Brain microvascular endothelial cell (primary cell): ENCODE measurements around the gene AAMP.

Experiments used
- DNase-seq: peaks from one replicate; pipeline ENCODE4 v3.0.0-alpha.2; 2020
- H3K27ac ChIP-seq: fragments of 250-450 bp; sonication (Bioruptor Pico); 2 replicates; pipeline ENCODE4 v1.5.1; 2020; ENCODE audit warnings: mild to moderate bottlenecking, moderate library complexity
- H3K27me3 ChIP-seq: fragments of 250-450 bp; sonication (Bioruptor Pico); replicated peaks from 2 replicates; pipeline ENCODE4 v1.5.1; 2020; ENCODE audit warnings: mild to moderate bottlenecking
- H3K36me3 ChIP-seq: fragments of 250-450 bp; sonication (Bioruptor Pico); replicated peaks from 2 replicates; pipeline ENCODE4 v1.5.1; 2020; ENCODE audit warnings: mild to moderate bottlenecking
- H3K4me3 ChIP-seq: 2 replicates; pipeline ENCODE4 v1.5.1; 2011; ENCODE audit warnings: low read depth, mild to moderate bottlenecking, control low read depth, low read length, moderate library complexity
- CTCF ChIP-seq: IDR thresholded peaks from 2 replicates; pipeline ENCODE4 v1.5.1; 2011; ENCODE audit warnings: low read depth, mild to moderate bottlenecking, moderate library complexity, low read length, control low read depth, inconsistent platforms; ENCODE audit errors: missing control alignments
- in situ Hi-C: cut with HindIII; loops from 2 replicates; pipeline ENCODE4 v1.10.0; 2017; ENCODE audit warnings: low sequenced_read_pairs, low pct_ligation_motif_present

AAMP gene

GRCh38 chr2:218253232-218253625 is 16.7 kb downstream of the AAMP start:
- no peak overlapping the region for H3K4me3 ChIP-seq
- H3K36me3 ChIP-seq: peaks cover 86% of the 10 kb centered on the region
- no peak for TF ChIP-seq CTCF
- H3K27ac ChIP-seq: no peak overlapping the region
- in situ Hi-C loops: no loop called here
- DNase-seq: no peak
- no peaks in the 10 kb centered on the region for H3K27me3 ChIP-seq

- in situ Hi-C loops: no loop called here
- Histone ChIP-seq H3K27ac (no peak overlapping the region), H3K36me3 (peaks cover 91% of the 10 kb centered on the region), H3K27me3 (no peaks in the 10 kb centered on the region), H3K4me3 (no peak overlapping the region)
- TF ChIP-seq CTCF: no peak
- DNase-seq: no peak
Observed at GRCh38 chr2:218252509-218253231, 17.3 kb downstream of the AAMP start.

- no peak overlapping the region for H3K27ac ChIP-seq
- no peak for TF ChIP-seq CTCF
- in situ Hi-C loops: no loop called here
- no peaks in the 10 kb centered on the region for H3K27me3 ChIP-seq
- no peak for DNase-seq
- peaks cover 98% of the 10 kb centered on the region for H3K36me3 ChIP-seq
- H3K4me3 ChIP-seq: no peak overlapping the region
Observed at GRCh38 chr2:218249691-218250090, 20.2 kb downstream of the AAMP start.

GRCh38 chr2:218245214-218245613 is 24.7 kb downstream of the AAMP start:
- DNase-seq: no peak
- Histone ChIP-seq H3K4me3 (no peak overlapping the region), H3K36me3 (peaks cover 98% of the 10 kb centered on the region), H3K27ac (no peak overlapping the region), H3K27me3 (no peaks in the 10 kb centered on the region)
- no peak for TF ChIP-seq CTCF
- in situ Hi-C loops: no loop called here

GRCh38 chr2:218244665-218245064 is 25.3 kb downstream of the AAMP start:
- Histone ChIP-seq H3K36me3 (peaks cover 98% of the 10 kb centered on the region), H3K27me3 (no peaks in the 10 kb centered on the region)

More at GRCh38 chr2:218244665-218245064, 25.3 kb downstream of the AAMP start:
- no peak for DNase-seq
- TF ChIP-seq CTCF: no peak
- in situ Hi-C loops: no loop called here
- H3K27ac ChIP-seq: no peak overlapping the region
- no peak overlapping the region for H3K4me3 ChIP-seq
